Measurements from ENCODE around the gene FKRP. TPM values are rescaled to one million over a fixed set of nuclear protein-coding genes. Genes with fewer than 3 reads are reported as not detected.

Gene FKRP
- total and polyA plus RNA-seq, 8 donors = 5.0 to 17.4 (median 8.0) TPM

- no peak overlapping the region for H3K27ac ChIP-seq
- no peaks in the 10 kb centered on the region for H3K9me3 ChIP-seq
- 64 to 69% methylated on average over 22 of the region's 22 CpGs for WGBS, 2 donors
- H3K27me3 ChIP-seq = no peaks in the 10 kb centered on the region
- ATAC-seq (peak; percentile 39 to 63 (median 49)), DNase-seq (peak in 3 of 6 donors; percentile 52 to 67 (median 61)), FAIRE-seq (no peak)
- no peaks in the 10 kb centered on the region for H3K4me1 ChIP-seq
- intact Hi-C loops (cut with DNase I) = no loop called here
- no peak for TF ChIP-seq CTCF (IDR thresholded peaks at IDR 0.05)
- H3K36me3 ChIP-seq = peaks cover 3 to 36% (median 11%) of the 10 kb centered on the region in 3 donors
- H3K4me3 ChIP-seq = no peak overlapping the region
These were observed 9.1 kb upstream of the FKRP start for GRCh38 chr19:46736531-46737297.

- H3K27me3 ChIP-seq = no peaks in the 10 kb centered on the region
- peaks cover 3 to 34% (median 10%) of the 10 kb centered on the region in 3 donors for H3K36me3 ChIP-seq
- intact Hi-C loops (cut with DNase I) = no loop called here
- H3K9me3 ChIP-seq = no peaks in the 10 kb centered on the region
- no peak overlapping the region for H3K4me3 ChIP-seq
- H3K4me1 ChIP-seq = no peaks in the 10 kb centered on the region
- TF ChIP-seq CTCF (IDR thresholded peaks at IDR 0.05) = no peak
- no peak overlapping the region for H3K27ac ChIP-seq
- peak in 1 of 6 donors; percentile 9 for DNase-seq
- WGBS, 2 donors = 65 to 68% methylated on average over 7 of the region's 7 CpGs
- FAIRE-seq = no peak
- peak in 1 of 4 donors; percentile 12 for ATAC-seq
These were observed 8.6 kb upstream of the FKRP start for GRCh38 chr19:46737298-46737654.

GRCh38 chr19:46737761-46738171 is 8.1 kb upstream of the FKRP start:
- intact Hi-C loops (cut with DNase I) = no loop called here
- Histone ChIP-seq H3K4me3 (no peak overlapping the region), H3K9me3 (no peaks in the 10 kb centered on the region), H3K27me3 (no peaks in the 10 kb centered on the region), H3K27ac (no peak overlapping the region), H3K36me3 (peaks cover 0 to 29% (median 6%) of the 10 kb centered on the region in 3 donors), H3K4me1 (peaks cover 0 to under 1% (median 0%) of the 10 kb centered on the region in 3 donors)
- FAIRE-seq (no peak), ATAC-seq (no peak), DNase-seq (peak in 1 of 6 donors; percentile 37)
- no peak for TF ChIP-seq CTCF (IDR thresholded peaks at IDR 0.05)
- 81 to 83% methylated on average over 19 of the region's 19 CpGs for WGBS, 2 donors

- H3K36me3 ChIP-seq = peaks cover 0 to 15% (median 0%) of the 10 kb centered on the region in 3 donors
- FAIRE-seq (no peak), ATAC-seq (peak in 2 of 4 donors; percentile 11 to 15), DNase-seq (peak in 1 of 6 donors; percentile 32)
- WGBS, 2 donors = 71 to 78% methylated on average over 14 of the region's 14 CpGs
- no peak overlapping the region for H3K27ac ChIP-seq
- no peaks in the 10 kb centered on the region for H3K27me3 ChIP-seq
- no peaks in the 10 kb centered on the region for H3K9me3 ChIP-seq
- H3K4me1 ChIP-seq = peaks cover 0 to 7% (median 0%) of the 10 kb centered on the region in 3 donors
- no peak for TF ChIP-seq CTCF (IDR thresholded peaks at IDR 0.05)
- no peak overlapping the region for H3K4me3 ChIP-seq
- intact Hi-C loops (cut with DNase I) = no loop called here
These were observed 6.5 kb upstream of the FKRP start for GRCh38 chr19:46739290-46739771.

- no peak for TF ChIP-seq CTCF (IDR thresholded peaks at IDR 0.05)
- Histone ChIP-seq H3K27ac (no peak overlapping the region), H3K4me3 (no peak overlapping the region), H3K27me3 (no peaks in the 10 kb centered on the region), H3K4me1 (peaks cover 0 to 11% (median 0%) of the 10 kb centered on the region in 3 donors), H3K36me3 (peaks cover 0 to 11% (median 0%) of the 10 kb centered on the region in 3 donors), H3K9me3 (no peaks in the 10 kb centered on the region)
- no peak for DNase-seq
- no peak for FAIRE-seq
- 85 to 86% methylated on average over 17 of the region's 17 CpGs for WGBS, 2 donors
- no peak for ATAC-seq
- intact Hi-C loops (cut with DNase I) = no loop called here
These were observed 4.4 kb upstream of the FKRP start for GRCh38 chr19:46741447-46741846.

Measured in pancreas (tissue), 10 donors.